Vagina (tissue), 2 donors: ENCODE data around the gene ANKS1B.

Source experiments
- POLR2A ChIP-seq, 2 donors: fragments of 450-650 bp; IDR thresholded peaks; one replicate each; pipeline ENCODE4 v1.6.1; 2017; ENCODE audit warnings: antibody characterized with exemption in 2 of 2, mild to moderate bottlenecking in 2 of 2, moderate library complexity in 2 of 2
- TF ChIP-seq, protein P1 (sequence below), 3 experiments: fragments of 450-650 bp in 2 of 3; fragments of 200-600 bp in 1 of 3; sonication (generic) in 1 of 3; IDR thresholded peaks; one replicate each; pipeline ENCODE4 v1.5.1; 2017 to 2019; ENCODE audit warnings: antibody characterized with exemption in 3 of 3, mild to moderate bottlenecking in 2 of 3, moderate library complexity in 2 of 3

DNA sequence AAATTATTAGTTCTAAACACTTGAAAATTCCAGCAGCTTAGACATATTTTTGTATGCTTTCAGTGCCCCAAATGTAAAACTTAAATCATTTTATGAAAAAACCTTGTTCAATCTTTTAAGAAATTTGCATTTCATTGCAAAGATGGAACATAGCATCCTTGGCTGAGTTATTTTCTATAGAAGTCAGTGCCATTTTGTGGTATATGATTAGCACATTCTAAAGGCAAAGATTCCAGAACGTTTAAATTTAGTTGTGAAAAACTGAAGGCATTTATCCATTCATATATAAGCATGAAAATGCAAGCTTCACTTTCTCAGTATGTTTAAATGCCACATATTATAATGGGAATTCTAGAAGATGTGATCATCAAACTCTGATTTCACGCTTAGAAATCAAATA lies 1007.5 kb downstream of the ANKS1B start:
- TF ChIP-seq, protein P1, sequence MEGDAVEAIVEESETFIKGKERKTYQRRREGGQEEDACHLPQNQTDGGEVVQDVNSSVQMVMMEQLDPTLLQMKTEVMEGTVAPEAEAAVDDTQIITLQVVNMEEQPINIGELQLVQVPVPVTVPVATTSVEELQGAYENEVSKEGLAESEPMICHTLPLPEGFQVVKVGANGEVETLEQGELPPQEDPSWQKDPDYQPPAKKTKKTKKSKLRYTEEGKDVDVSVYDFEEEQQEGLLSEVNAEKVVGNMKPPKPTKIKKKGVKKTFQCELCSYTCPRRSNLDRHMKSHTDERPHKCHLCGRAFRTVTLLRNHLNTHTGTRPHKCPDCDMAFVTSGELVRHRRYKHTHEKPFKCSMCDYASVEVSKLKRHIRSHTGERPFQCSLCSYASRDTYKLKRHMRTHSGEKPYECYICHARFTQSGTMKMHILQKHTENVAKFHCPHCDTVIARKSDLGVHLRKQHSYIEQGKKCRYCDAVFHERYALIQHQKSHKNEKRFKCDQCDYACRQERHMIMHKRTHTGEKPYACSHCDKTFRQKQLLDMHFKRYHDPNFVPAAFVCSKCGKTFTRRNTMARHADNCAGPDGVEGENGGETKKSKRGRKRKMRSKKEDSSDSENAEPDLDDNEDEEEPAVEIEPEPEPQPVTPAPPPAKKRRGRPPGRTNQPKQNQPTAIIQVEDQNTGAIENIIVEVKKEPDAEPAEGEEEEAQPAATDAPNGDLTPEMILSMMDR (IDR thresholded peaks at IDR 0.05), result no peak
- TF ChIP-seq POLR2A (IDR thresholded peaks at IDR 0.05), result no peak
